ENCODE data around the gene MAST4.

MAST4 gene

DNA sequence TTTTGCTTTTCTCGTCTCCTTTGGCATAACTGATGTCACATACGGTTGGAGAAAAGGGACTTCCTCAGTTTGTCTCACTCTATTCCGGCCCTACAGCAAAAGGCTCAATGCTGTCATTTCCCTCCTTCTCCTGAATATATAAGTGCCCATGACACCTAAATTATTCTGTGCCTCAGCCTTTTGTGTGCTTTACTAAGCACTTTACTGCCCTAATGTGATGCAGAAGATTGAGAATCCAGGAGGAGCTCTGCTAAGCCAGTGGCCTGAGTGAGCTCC is 592.8 kb downstream of the MAST4 start:
- DNase-seq (ENCODE audit: low spot score): no peak

- DNase-seq (ENCODE audit: low spot score): no peak
Measured at GRCh38 chr5:67189931-67190330, 593.7 kb downstream of the MAST4 start.

- DNase-seq (ENCODE audit: low spot score): no peak
Measured at GRCh38 chr5:67190410-67190809, 594.2 kb downstream of the MAST4 start.

DNA sequence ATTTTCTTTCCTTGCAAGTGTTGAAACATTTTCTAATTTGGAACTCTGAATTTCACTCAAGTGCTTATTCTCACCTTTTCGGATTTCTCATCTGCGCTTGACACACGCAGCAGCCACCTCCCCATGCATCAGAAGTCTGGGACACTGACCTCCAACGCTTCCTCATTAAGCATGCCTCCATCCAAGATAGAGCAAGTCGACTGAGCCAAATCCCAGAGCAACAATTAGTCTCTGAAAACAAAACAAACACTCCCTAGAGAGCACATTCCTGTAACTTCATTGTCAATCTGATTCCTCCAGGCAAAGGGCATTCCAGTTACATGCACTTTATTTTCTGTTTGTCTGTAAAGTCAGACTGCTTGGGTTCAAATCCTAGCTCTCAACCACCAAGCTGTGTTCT is 594.7 kb downstream of the MAST4 start:
- DNase-seq (ENCODE audit: low spot score): no peak

- DNase-seq (ENCODE audit: low spot score): peak; percentile 56
Measured at GRCh38 chr5:67192719-67193438, 596.7 kb downstream of the MAST4 start.

GRCh38 chr5:67193439-67193807 is 597.2 kb downstream of the MAST4 start:
- DNase-seq (ENCODE audit: low spot score): no peak

- no peak for DNase-seq (ENCODE audit: low spot score)
Measured at GRCh38 chr5:67194166-67194565, 598.0 kb downstream of the MAST4 start.

- DNase-seq (ENCODE audit: low spot score): no peak
Measured at GRCh38 chr5:67195406-67196275, 599.4 kb downstream of the MAST4 start.

- DNase-seq (ENCODE audit: low spot score): peak; percentile 93
Measured at GRCh38 chr5:67196537-67197059, 600.4 kb downstream of the MAST4 start, which contains the start of gene CD180. Gene CD180 (minus strand): TSS chr5:67196799. CDS start chr5:67196641, 158 bp downstream.

GRCh38 chr5:67197536-67197935 is 601.3 kb downstream of the MAST4 start:
- no peak for DNase-seq (ENCODE audit: low spot score)

- no peak for DNase-seq (ENCODE audit: low spot score)
Measured at GRCh38 chr5:67198917-67199316, 602.7 kb downstream of the MAST4 start.

DNA sequence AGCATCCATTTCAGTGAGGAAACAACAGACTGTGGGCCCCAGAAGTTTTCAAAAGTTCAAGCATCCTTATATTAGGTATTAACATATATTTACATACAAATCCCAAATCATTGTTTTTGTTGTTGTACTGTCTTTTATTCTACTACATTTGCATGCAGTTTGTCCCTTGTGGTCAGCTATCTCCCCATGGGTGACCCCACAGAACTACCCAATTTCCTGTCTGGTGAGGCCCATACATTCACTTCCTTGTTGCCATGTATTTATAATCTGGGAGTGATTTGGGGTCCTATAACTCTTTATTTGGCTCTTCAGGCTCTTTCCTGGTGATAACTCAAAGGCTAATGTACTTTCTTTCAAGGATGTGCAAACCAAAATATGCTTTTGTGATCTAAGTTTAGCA is 603.7 kb downstream of the MAST4 start:
- no peak for DNase-seq (ENCODE audit: low spot score)

- no peak for DNase-seq (ENCODE audit: low spot score)
Measured at GRCh38 chr5:67200809-67201562, 604.8 kb downstream of the MAST4 start.

GRCh38 chr5:67201897-67202549 is 605.8 kb downstream of the MAST4 start:
- no peak for DNase-seq (ENCODE audit: low spot score)

DNA sequence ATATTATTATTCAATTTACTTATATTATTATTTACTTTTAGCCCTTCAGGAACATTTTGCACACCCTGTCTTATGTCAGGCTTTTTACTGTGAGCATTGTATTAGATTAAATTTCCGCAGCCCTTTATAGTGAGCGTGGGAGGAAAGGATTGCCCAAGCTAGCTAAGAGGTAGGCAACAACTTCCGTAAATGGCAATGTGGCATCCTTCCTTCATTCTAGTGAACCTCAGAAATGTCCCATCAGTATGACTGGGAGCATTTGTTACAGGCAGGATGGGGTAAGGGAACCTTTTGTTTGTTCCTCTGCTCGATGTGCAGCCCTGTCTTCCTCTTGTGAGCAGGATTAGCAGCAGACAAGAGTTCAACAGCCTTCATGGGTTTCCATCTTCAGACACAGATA is 606.6 kb downstream of the MAST4 start:
- peak; percentile 59 for DNase-seq (ENCODE audit: low spot score)

GRCh38 chr5:67203701-67204074 is 607.5 kb downstream of the MAST4 start:
- DNase-seq (ENCODE audit: low spot score): no peak

- DNase-seq (ENCODE audit: low spot score): no peak
Measured at GRCh38 chr5:67204821-67205220, 608.6 kb downstream of the MAST4 start.

DNA sequence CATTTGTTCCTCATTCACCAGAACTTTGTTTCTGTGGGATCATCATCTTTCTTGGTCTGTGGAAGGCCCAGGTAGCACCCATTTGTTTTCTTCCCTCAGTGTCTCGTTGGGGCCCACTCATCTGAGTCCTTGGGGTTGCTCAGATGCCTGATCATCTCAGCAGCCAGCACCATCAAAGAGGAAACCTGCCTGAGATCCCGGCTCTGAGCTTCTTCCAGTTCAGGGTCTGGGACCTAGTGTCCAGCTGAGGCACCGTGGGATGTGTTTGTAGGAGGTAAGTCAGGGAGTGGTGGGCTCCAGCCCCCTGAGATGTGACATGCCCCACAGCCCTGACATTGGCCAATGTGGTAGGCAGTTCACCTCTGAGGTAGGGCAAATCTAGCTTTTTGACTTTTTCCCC is 609.8 kb downstream of the MAST4 start:
- no peak for DNase-seq (ENCODE audit: low spot score)

GRCh38 chr5:67206461-67206860 is 610.3 kb downstream of the MAST4 start:
- no peak for DNase-seq (ENCODE audit: low spot score)

GRCh38 chr5:67206929-67207328 is 610.7 kb downstream of the MAST4 start:
- DNase-seq (ENCODE audit: low spot score): no peak

GRCh38 chr5:67208403-67208802 is 612.2 kb downstream of the MAST4 start:
- no peak for DNase-seq (ENCODE audit: low spot score)

DNA sequence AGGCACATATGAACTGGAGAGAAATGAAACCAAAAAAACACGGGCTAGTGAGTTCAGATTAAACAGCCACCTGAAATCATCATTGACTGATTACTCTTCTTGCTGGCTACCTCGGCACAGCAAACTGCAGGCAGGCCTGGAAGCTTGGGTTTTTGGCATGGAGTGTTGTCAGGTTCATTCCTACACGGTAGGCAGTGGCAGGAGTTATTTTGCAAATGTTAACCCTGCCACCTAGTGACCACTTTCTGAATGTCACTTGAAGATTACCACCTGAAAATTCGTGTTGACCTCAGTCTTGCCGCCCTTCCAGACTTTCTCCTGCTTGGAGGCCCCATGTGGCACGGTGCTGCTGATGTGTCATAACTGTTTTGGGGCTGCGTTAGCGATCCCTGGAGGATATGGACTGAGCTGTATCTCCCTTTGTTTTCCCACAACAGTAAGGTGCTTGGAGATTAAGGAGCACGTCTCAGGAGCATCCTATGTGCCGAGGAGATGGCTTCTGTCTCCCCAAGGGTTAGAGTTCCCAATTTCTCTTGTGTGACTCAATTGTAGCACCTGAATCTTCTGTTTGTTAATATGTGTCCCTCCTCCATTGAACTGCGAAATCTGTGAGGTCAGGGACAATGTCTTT is 613.1 kb downstream of the MAST4 start:
- DNase-seq (ENCODE audit: low spot score): peak; percentile 88

Data from Ammon's horn (tissue), 1 donor.